Stimulated activated CD4-positive, alpha-beta T cell treated with anti-CD3 and anti-CD28 coated beads, Interleukin-15, amount 100 ng/mL, for 48 hours (primary cell): ENCODE results near the gene SNX7.

Source experiments
- DNase-seq, 2 donors: peaks; one replicate each; pipeline ENCODE4 v3.0.0-alpha.2; 2020; ENCODE audit warnings: low read depth in 2 of 2

Gene SNX7

GRCh38 chr1:98661544-98662355 is at the start of gene SNX7:
TSS of gene SNX7 (plus strand) at chr1:98661721. CDS start at chr1:98661732, 11 bp downstream.
- no peak for DNase-seq

- no peak for DNase-seq
These were observed 24.2 kb upstream of the SNX7 start for GRCh38 chr1:98637316-98637715.

GRCh38 chr1:98638185-98638584 is 23.3 kb upstream of the SNX7 start:
- no peak for DNase-seq

- DNase-seq = no peak
These were observed 17.0 kb upstream of the SNX7 start for GRCh38 chr1:98644510-98644909.

DNA sequence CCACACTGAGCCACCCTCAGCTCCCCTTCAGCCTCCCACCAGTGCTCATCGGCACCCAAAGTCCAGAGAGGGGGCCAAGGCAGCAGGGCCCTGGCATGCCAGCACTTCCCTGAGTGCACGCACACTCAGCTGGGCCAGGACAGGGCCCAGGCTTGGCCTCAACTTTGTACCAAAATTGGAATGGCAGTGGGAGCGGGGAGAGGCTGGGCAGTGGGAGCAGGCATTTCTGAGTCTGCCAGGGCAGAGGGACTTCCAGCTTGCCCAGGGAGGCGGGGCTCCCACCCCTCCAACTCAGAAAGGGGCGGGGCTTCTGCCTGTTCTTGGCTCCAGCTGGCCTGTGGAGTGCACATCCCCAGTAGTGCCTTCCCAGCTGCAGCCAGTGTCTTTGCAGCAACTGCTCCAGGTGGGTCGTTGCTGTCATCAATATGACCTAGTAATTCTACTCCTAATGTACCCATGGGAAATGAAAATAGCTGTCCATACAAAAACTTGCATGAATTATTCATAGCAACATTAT is 10.3 kb upstream of the SNX7 start:
- DNase-seq = no peak

- no peak for DNase-seq
These were observed 8.4 kb upstream of the SNX7 start for GRCh38 chr1:98653123-98653522.

DNA sequence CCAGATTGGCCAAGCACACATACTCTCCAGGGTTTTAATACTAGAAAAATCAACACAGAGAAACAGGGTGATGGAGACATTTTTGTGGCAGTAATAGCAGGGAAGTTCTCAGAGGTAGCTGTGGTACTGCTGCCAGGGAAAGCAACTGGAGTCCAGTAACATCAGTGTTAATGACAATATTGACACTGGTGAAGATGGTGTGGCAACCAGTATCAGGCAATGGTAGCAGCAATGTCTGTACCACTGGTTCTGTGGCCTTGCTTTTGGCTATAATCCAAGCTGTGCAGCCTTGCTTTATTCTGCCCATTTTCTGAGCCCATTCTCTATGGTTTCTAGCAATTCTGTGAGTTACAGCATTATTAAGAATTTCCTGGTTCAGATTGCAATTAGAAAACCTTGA is 1.6 kb upstream of the SNX7 start:
- DNase-seq = no peak

DNA sequence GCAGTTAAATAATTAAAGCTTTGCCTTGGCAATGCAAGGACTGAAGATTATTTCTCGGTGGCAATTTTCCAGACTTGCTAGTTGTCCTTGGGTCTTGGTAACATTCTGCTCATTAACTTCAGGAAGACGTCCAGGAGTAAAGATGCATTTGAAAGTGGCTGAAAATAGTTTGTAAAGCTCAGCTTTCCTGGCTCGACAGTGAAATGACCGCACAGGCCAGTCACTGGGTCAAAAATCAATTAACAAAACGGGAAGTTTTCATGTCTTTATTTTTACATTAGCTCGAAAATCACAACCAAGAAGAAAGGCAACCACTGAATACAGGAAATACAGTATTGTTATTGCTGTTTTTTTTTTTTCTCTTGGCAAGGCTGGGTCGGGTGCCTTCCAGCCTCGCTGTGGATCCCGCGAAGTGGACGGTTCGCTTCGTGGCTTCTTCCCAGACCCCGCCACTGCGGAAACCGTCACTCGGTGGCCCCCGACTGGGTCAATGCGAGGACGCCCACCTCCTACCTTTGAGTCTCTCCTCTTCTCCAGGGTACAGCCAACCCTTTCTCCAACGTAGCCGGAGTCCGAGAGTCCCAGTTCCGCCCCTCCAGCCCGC is 479 bp upstream of the SNX7 start:
- no peak for DNase-seq

DNA sequence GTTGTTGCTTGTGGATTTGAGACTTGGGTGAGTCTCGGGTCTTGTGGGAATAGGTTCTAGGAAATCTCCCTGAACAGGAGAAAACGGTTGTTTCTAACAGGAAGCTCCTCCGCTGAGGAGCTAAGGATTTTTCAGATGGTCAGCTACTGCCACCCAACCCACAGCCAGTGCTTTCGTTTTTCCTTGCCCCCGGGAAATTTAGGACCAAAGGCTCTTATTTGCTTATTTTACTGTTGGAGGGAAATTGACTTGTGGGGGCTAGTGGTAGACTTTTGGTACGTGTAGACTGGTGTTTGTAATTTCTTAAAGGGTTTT is 792 bp downstream of the SNX7 start:
- DNase-seq = no peak

- DNase-seq = no peak
These were observed 7.2 kb downstream of the SNX7 start for GRCh38 chr1:98668733-98669132.

DNA sequence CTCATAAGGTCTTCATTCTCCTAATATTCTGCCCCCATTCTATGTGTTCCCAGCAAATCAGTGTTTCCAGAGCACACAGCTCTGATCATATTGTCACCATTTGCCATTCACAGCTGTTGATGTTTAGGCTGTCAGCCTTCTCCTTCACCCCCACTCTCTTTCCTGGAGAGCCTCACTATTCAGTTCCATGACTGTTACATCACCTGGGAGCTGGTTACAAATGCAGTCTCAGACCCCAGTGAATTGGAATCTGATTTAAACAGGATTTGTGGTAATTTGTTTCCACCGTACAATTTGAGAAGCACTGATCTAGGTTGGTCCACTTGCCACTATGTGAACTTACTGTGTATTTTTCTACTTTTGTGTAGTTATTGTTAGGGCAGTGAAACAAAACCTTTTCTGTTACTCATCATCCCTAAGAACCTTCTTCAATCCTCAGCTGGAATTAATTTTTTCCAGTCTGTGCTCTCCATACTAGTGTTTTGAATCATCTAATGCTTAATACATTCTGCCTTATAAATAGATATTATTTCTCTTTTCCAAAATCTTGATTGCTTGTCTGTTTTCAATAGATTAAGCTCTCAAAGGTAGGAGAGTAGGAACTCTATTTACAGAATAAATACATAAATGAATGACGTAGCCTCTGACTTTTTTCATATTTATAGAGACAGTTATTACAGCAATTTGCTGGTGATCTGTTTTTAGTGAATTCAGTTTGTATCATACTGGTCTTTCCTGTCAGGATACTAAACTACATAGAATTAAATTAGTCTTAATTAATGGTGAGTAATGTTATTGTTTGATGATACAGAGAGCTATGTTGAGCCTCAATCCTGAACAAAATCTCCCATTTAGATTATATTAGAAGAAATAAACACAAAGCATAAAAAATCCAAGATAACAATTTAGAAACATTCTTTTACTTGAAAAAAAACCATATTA is 8.1 kb downstream of the SNX7 start:
- no peak for DNase-seq

DNA sequence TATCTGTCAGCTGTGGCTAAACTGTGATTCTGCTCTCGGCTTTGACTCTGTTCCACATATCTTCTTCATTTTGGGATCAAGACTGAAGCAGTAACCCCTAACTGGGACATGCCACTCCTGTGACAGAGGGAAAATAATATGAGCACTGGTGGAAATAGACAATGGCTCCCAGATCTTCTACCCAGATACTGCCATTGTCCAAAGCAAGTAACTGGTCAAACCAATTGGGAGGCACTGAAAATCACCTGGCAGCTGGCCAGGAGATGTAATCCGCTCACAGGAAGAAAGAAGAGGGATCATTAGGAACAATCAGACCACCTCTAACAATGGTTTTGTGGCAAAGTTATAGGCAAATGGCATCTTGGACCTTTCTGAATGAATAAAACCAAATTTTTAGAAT is 10.7 kb downstream of the SNX7 start:
- no peak for DNase-seq

- DNase-seq = no peak
These were observed 12.7 kb downstream of the SNX7 start for GRCh38 chr1:98674075-98674781.

DNA sequence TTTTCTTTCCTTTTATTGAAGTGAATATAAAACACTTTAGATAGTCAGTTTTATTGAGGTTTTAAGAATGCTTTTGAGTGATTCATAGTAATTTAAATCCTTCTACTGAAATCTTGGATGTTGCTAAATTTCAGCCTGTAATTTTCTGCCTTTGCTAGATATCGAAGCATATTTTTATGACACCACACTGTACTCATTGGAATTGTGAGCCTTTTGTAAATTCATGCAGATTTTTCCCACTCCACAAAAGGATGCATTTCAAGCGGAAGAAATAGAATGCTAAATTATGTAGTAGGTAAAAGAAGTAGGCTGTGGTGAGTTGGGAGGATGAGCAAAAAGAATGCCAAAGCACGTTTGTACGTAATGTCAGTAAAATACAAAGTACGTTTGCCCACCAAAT is 13.8 kb downstream of the SNX7 start:
- no peak for DNase-seq

- DNase-seq = no peak
These were observed 15.8 kb downstream of the SNX7 start for GRCh38 chr1:98677288-98677687.

DNA sequence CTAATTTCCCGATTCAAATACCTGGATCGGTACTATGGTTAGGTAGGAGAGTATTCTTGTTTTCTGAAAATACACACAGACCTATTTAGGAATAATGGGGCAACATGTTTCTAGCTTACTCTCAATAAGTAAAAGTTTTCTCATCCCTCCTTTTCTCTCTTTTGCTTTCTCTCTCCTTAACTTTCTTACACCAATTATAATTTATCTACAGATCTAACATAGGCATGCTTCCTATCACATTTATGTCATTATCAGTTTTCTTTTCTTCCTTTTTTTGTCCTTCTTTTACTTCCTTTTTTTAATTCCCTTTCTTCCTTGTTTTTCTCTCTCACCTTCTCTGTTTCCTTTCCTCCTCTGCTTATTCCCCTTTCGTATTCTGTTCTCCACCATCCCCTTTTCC is 20.3 kb downstream of the SNX7 start:
- DNase-seq = no peak

DNA sequence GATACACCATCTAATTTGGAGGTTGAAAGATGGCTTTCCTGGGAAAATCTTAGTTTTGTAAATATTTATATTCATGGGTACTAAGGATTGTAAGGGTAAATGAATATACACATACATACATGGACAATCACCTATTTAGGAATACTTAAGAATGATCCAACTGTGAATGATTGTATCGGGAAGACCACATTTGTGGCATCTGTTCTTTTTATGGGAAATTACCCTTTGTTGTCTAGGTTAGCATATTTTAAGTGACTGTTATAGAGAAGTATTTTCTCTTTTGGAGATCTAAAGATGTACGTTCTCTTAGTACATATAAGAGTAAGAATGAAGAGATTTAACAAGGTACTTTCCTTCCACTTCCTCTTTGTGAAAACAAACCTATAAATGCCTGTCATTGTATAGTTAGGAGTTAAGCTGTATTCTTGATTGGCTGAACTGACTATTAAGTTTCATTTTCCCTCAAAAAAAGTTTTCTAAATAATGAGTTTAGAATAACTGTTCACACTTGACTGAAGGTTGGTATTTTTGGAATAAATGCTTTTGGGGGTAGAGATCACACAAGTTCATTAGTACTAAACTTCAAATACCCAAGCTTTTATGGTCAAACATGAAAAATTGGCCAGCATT is 26.7 kb downstream of the SNX7 start:
- DNase-seq = no peak

GRCh38 chr1:98690576-98690975 is 29.1 kb downstream of the SNX7 start:
- no peak for DNase-seq

GRCh38 chr1:98692482-98692881 is 31.0 kb downstream of the SNX7 start:
- DNase-seq = no peak

DNA sequence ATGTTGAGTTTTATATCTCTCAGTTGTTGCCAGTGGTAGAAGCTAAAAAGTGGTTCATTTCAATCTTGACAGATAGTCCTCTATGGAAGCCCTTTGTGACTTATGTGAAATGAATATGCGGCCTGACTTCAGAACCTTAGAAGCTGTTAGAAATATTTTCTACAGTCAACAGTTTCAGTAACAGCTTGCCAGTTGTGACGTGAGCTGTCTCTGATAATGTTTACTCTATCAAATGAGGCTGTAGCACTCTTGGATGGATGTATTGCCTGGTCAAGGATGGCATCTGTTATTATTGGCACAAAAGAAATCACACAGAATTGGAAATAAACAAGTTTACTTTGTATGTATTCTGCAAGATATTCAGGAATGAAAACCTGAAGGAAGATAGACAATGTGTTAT is 31.9 kb downstream of the SNX7 start:
- DNase-seq = no peak

DNA sequence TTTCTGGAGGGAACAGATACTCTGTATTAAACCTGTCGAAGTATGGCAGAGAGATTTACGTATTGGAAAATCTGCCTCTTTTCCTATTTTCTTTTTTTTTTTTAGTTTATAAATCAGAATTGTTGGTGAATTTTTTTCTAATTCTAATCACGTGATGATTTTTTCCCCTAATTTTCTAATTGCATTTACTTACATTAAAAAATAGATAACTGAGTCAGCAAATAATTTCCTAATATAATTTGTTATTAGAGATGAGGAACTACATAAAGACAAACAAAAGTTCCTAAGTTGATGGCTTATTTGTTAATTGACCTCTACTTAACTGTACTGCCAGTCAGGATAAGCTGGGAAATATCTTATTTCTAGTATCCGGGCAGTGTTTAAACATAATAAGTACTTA is 34.6 kb downstream of the SNX7 start:
- no peak for DNase-seq
